ENCODE measurements around the gene BCO2. TPM values are rescaled to one million over a fixed set of nuclear protein-coding genes. Genes with fewer than 3 reads are reported as not detected.

The BCO2 gene
- total RNA-seq, 3 donors from 2014 or later (not counting 1 experiment from before 2014, with no cell fraction given) = 3.9 to 7.2 (median 5.8) TPM

DNA sequence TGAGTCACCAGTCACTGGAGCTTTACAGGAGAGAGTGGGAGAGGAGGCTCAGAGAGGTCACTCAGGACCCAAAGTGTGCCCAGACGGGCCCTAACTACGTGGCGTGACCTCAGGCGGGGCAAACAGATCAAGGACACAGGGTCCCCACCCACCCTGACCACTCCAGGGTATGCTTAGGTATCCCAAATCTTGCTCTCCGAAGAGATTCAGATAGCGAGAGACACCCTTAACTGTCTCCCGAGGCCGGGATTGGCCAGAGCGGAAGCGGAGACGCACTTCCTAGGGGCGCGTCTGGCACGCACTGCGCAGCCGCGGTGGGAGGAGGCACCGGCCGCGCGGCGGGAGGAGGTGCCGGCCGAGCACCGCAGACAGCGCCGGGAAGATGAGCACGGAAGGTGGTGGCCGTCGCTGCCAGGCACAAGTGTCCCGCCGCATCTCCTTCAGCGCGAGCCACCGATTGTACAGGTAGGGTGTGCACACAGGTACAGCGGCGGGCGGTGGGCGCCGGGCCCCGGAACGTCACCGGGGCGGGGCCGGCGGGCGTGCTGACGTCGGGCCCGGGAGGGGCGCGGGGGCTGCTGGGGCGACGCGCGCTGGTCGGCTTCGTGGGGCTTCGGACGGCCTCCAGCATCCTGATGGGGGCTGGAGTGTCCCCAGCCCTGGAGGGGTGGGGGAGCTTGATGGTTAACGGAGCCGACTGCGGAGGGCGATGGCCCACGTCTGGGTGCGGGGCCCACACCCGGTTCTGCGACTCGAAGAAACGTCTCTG, 50.9 kb downstream of the BCO2 start, which contains the start of gene PTS:
PTS (plus strand) TSS at position 367 of the 769 bp plus-strand sequence; CDS start at position 383, 16 bp downstream.
- DNase-seq = peak; percentile 83 to 94
- TF ChIP-seq, protein P1, sequence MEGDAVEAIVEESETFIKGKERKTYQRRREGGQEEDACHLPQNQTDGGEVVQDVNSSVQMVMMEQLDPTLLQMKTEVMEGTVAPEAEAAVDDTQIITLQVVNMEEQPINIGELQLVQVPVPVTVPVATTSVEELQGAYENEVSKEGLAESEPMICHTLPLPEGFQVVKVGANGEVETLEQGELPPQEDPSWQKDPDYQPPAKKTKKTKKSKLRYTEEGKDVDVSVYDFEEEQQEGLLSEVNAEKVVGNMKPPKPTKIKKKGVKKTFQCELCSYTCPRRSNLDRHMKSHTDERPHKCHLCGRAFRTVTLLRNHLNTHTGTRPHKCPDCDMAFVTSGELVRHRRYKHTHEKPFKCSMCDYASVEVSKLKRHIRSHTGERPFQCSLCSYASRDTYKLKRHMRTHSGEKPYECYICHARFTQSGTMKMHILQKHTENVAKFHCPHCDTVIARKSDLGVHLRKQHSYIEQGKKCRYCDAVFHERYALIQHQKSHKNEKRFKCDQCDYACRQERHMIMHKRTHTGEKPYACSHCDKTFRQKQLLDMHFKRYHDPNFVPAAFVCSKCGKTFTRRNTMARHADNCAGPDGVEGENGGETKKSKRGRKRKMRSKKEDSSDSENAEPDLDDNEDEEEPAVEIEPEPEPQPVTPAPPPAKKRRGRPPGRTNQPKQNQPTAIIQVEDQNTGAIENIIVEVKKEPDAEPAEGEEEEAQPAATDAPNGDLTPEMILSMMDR (IDR thresholded peaks at IDR 0.05) = no peak
- WGBS (ENCODE audit: insufficient coverage) = under 1% methylated on average over 70 of the region's 70 CpGs
- H3K36me3 Mint-ChIP-seq = no peaks in the 10 kb centered on the region
- H3K4me3 Mint-ChIP-seq = peak within 1 kb of the TSS; percentile 92
- H3K27ac Mint-ChIP-seq = peak within 1 kb of the TSS; percentile 94 to 96
- H3K27me3 ChIP-seq (ENCODE audit: control insufficient read depth, insufficient read depth, low read length) = no peaks in the 10 kb centered on the region
- peaks cover 17% of the 10 kb centered on the region for H3K4me1 ChIP-seq (ENCODE audit: control insufficient read depth, insufficient read depth, low read length)
- peak within 1 kb of the TSS; percentile 80 for H3K4me3 ChIP-seq (ENCODE audit: low read length)
- H3K9me3 Mint-ChIP-seq = no peaks in the 10 kb centered on the region
- H3K36me3 ChIP-seq (ENCODE audit: control insufficient read depth, insufficient read depth, low read length) = peaks cover 14% of the 10 kb centered on the region
- H3K27me3 Mint-ChIP-seq (ENCODE audit: low read depth in 2 of 2) = no peaks in the 10 kb centered on the region
- peak within 1 kb of the TSS; percentile 98 for H3K27ac ChIP-seq (ENCODE audit: low read length)
- H3K4me1 Mint-ChIP-seq = peaks cover 20 to 25% of the 10 kb centered on the region in 2 donors
- ATAC-seq = peak; percentile 87 to 96 (median 88)
- intact Hi-C loops (cut with micrococcal nuclease) = loop anchor here (1.0 to 10.0 kb wide), 2 partner anchors 14 to 229 kb away; no protein-coding TSS in a partner anchor
- H3K9me3 ChIP-seq (ENCODE audit: control insufficient read depth, insufficient read depth, low read length) = no peaks in the 10 kb centered on the region

DNA sequence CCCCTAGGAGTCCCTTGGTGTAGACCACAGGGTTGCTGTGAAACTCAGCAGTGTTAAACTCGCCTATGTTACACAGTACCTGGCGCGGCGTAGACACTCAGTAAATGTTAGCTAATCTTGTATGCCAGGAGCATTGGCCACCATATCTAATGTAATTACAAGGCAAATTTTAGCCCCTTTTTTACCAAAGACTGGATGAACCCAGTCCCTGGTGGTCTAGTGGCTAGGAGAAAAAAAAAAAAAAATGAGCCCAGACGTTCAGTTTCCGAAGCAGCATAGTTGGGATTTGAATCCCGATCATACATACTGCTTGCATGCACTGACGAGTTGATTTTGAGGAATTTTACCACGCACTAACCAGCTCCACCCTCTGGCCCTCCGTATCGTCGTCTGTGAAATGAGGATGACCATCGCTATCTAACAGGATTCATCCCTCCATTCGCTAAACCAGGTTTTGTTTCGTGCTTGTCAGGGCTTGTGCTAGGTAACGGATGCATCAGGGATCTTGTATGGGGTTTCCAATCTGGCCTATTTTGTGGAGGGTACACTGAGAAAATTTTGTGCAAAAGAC, 51.6 kb downstream of the BCO2 start:
- Mint-ChIP-seq H3K4me1 (peaks cover 20 to 28% of the 10 kb centered on the region in 2 donors), H3K36me3 (no peaks in the 10 kb centered on the region)
- intact Hi-C loops (cut with micrococcal nuclease) = loop anchor here (1.0 to 10.0 kb wide), 2 partner anchors 15 to 228 kb away; no protein-coding TSS in a partner anchor

GRCh38 chr11:112227471-112227870, 52.2 kb downstream of the BCO2 start:
- intact Hi-C loops (cut with micrococcal nuclease) = loop anchor here (10.0 kb wide), 1 partner anchor 227 kb away; no protein-coding TSS in a partner anchor
- H3K4me1 Mint-ChIP-seq = peaks cover 20 to 30% of the 10 kb centered on the region in 2 donors
- TF ChIP-seq, protein P1 (IDR thresholded peaks at IDR 0.05) = no peak
- no peak for ATAC-seq
- WGBS (ENCODE audit: insufficient coverage) = 73% methylated on average over 4 of the region's 4 CpGs
- no peaks in the 10 kb centered on the region for H3K9me3 Mint-ChIP-seq
- Histone ChIP-seq H3K4me1 (ENCODE audit: control insufficient read depth, insufficient read depth, low read length) (peaks cover 17% of the 10 kb centered on the region), H3K9me3 (ENCODE audit: control insufficient read depth, insufficient read depth, low read length) (no peaks in the 10 kb centered on the region), H3K27ac (ENCODE audit: low read length) (no peak overlapping the region), H3K27me3 (ENCODE audit: control insufficient read depth, insufficient read depth, low read length) (no peaks in the 10 kb centered on the region), H3K36me3 (ENCODE audit: control insufficient read depth, insufficient read depth, low read length) (peaks cover 19% of the 10 kb centered on the region), H3K4me3 (ENCODE audit: low read length) (no peak overlapping the region)
- H3K36me3 Mint-ChIP-seq = no peaks in the 10 kb centered on the region
- H3K27ac Mint-ChIP-seq = peak overlapping the region; percentile 94 to 96
- no peaks in the 10 kb centered on the region for H3K27me3 Mint-ChIP-seq (ENCODE audit: low read depth in 2 of 2)
- DNase-seq = no peak
- H3K4me3 Mint-ChIP-seq = peak overlapping the region; percentile 92

More for the DNA sequence above, 51.6 kb downstream of the BCO2 start:
- Mint-ChIP-seq H3K4me3 (peak overlapping the region; percentile 92), H3K27ac (peak overlapping the region; percentile 94 to 96), H3K9me3 (no peaks in the 10 kb centered on the region), H3K27me3 (ENCODE audit: low read depth in 2 of 2) (no peaks in the 10 kb centered on the region)
- 7% methylated on average over 14 of the region's 16 CpGs for WGBS (ENCODE audit: insufficient coverage)
- Histone ChIP-seq H3K27ac (ENCODE audit: low read length) (peak overlapping the region; percentile 98), H3K27me3 (ENCODE audit: control insufficient read depth, insufficient read depth, low read length) (no peaks in the 10 kb centered on the region), H3K36me3 (ENCODE audit: control insufficient read depth, insufficient read depth, low read length) (peaks cover 17% of the 10 kb centered on the region), H3K4me3 (ENCODE audit: low read length) (peak overlapping the region; percentile 80), H3K4me1 (ENCODE audit: control insufficient read depth, insufficient read depth, low read length) (peaks cover 17% of the 10 kb centered on the region), H3K9me3 (ENCODE audit: control insufficient read depth, insufficient read depth, low read length) (no peaks in the 10 kb centered on the region)
- TF ChIP-seq, protein P1 (IDR thresholded peaks at IDR 0.05) = no peak
- ATAC-seq (peak; percentile 75 to 87 (median 78)), DNase-seq (no peak)
